T follicular helper cell (primary cell): Measurements from ENCODE around the gene CAMTA1.

Source experiments
- DNase-seq: peaks from one replicate; pipeline ENCODE4 v3.0.0-alpha.2; 2020; ENCODE audit warnings: low read depth

The CAMTA1 gene

GRCh38 chr1:7006996-7007871, 222.0 kb downstream of the CAMTA1 start:
- DNase-seq = no peak

GRCh38 chr1:7007902-7008301, 222.6 kb downstream of the CAMTA1 start:
- no peak for DNase-seq

- no peak for DNase-seq
These were observed 223.1 kb downstream of the CAMTA1 start for GRCh38 chr1:7008331-7008730.

GRCh38 chr1:7008975-7009740, 223.9 kb downstream of the CAMTA1 start:
- DNase-seq = no peak

GRCh38 chr1:7009741-7010525, 224.7 kb downstream of the CAMTA1 start:
- no peak for DNase-seq

GRCh38 chr1:7010534-7011200, 225.4 kb downstream of the CAMTA1 start:
- DNase-seq = no peak

GRCh38 chr1:7011826-7012225, 226.6 kb downstream of the CAMTA1 start:
- no peak for DNase-seq

GRCh38 chr1:7012461-7012924, 227.2 kb downstream of the CAMTA1 start:
- DNase-seq = no peak

GRCh38 chr1:7013833-7014639, 228.8 kb downstream of the CAMTA1 start:
- DNase-seq = no peak

- no peak for DNase-seq
These were observed 229.3 kb downstream of the CAMTA1 start for GRCh38 chr1:7014640-7014930.

GRCh38 chr1:7015022-7015421, 229.8 kb downstream of the CAMTA1 start:
- no peak for DNase-seq

GRCh38 chr1:7018351-7018750, 233.1 kb downstream of the CAMTA1 start:
- no peak for DNase-seq

- DNase-seq = no peak
These were observed 233.6 kb downstream of the CAMTA1 start for GRCh38 chr1:7018826-7019225.

- DNase-seq = no peak
These were observed 234.3 kb downstream of the CAMTA1 start for GRCh38 chr1:7019510-7019909.

- DNase-seq = no peak
These were observed 236.8 kb downstream of the CAMTA1 start for GRCh38 chr1:7022058-7022457.

- no peak for DNase-seq
These were observed 239.8 kb downstream of the CAMTA1 start for GRCh38 chr1:7025013-7025412.

- DNase-seq = no peak
These were observed 240.9 kb downstream of the CAMTA1 start for GRCh38 chr1:7026169-7026568.

- no peak for DNase-seq
These were observed 247.7 kb downstream of the CAMTA1 start for GRCh38 chr1:7032992-7033391.

- DNase-seq = no peak
These were observed 251.1 kb downstream of the CAMTA1 start for GRCh38 chr1:7036386-7036785.

GRCh38 chr1:7039590-7040220, 254.5 kb downstream of the CAMTA1 start:
- DNase-seq = no peak
